A549 (cell line): Measurements from ENCODE around the gene RAB42. TPM values are rescaled to one million over a fixed set of nuclear protein-coding genes. Genes with fewer than 3 reads are reported as not detected.

Experiments
- ATAC-seq, 2 experiments: fragments of 200-7000 bp in 1 of 2; fragments of >200 bp in 1 of 2; cut with Nextera tagmentation in 1 of 2; cut with Tn5 transposase in 1 of 2; 3 replicates each; pipeline versions ENCODE4 v1.8.0 to v1.9.1; 2018 to 2020; ENCODE audit warnings: mild to moderate bottlenecking in 1 of 2, moderate library complexity in 1 of 2
- CTCF ChIA-PET: fragments of 300-600 bp; sonication (Branson Sonifier 250); formaldehyde crosslinking; extraction: SDS; loops from one replicate; lab custom pipeline; 2021; ENCODE audit warnings: antibody characterized with exemption, inconsistent platforms; lab: Yijun Ruan, JAX
- POLR2A ChIA-PET: fragments of 350-600 bp; formaldehyde crosslinking; extraction: SDS; loops from one replicate; lab custom pipeline; 2021; ENCODE audit warnings: antibody characterized with exemption, inconsistent platforms; lab: Yijun Ruan, JAX
- DNase-seq, 2 experiments: peaks; one replicate each; pipeline versions ENCODE4 v3.0.0 to v3.0.0-alpha.2; 2011 to 2016; ENCODE audit warnings: low read depth in 1 of 2, low spot score in 1 of 2
- FAIRE-seq: peaks from 2 replicates; lab custom pipeline; 2011; peaks lifted over from hg19 to GRCh38; lab: Jason Lieb, UNC
- H3K27ac ChIP-seq, 2 experiments: fragments of >200 bp; sonication (Bioruptor Twin); formaldehyde crosslinking; 3 replicates each; pipeline ENCODE4 v1.5.1; 2016 to 2017
- H3K4me1 ChIP-seq: fragments of >200 bp; sonication (Bioruptor Twin); formaldehyde crosslinking; 3 replicates; pipeline ENCODE4 v1.6.1; 2016
- H3K4me2 ChIP-seq: fragments of >200 bp; sonication (Bioruptor Twin); formaldehyde crosslinking; 3 replicates; pipeline ENCODE4 v1.6.1; 2016
- H3K4me3 ChIP-seq: fragments of >200 bp; sonication (Bioruptor Twin); formaldehyde crosslinking; 3 replicates; pipeline ENCODE4 v1.5.1; 2016
- H3K9me3 ChIP-seq: fragments of >200 bp; sonication (Bioruptor Twin); formaldehyde crosslinking; 3 replicates; pipeline ENCODE4 v1.6.1; 2016
- BHLHE40 ChIP-seq: IDR thresholded peaks from 2 replicates; pipeline ENCODE4 v1.6.1; 2012; ENCODE audit warnings: low read depth, low read length, inconsistent platforms
- CBX2 ChIP-seq: fragments of 200-600 bp; sonication (generic); IDR thresholded peaks from 2 replicates; pipeline ENCODE4 v1.6.1; 2016; ENCODE audit warnings: low read depth, mild to moderate bottlenecking, borderline replicate concordance
- CBX8 ChIP-seq: fragments of 200-600 bp; sonication (generic); IDR thresholded peaks from 2 replicates; pipeline ENCODE4 v1.6.1; 2016
- CHD2 ChIP-seq: fragments of 150-350 bp; IDR thresholded peaks from 2 replicates; pipeline ENCODE4 v1.6.1; 2014; ENCODE audit warnings: low read length; ENCODE audit not compliant: partially characterized antibody
- CHD4 ChIP-seq: fragments of 200-600 bp; sonication (generic); IDR thresholded peaks from 2 replicates; pipeline ENCODE4 v1.6.1; 2016; ENCODE audit warnings: antibody characterized with exemption, mild to moderate bottlenecking, borderline replicate concordance
- ESRRA ChIP-seq: fragments of 150-350 bp; IDR thresholded peaks from 2 replicates; pipeline ENCODE4 v1.6.1; 2014; ENCODE audit warnings: mild to moderate bottlenecking, low read length, borderline replicate concordance
- FOSB ChIP-seq: fragments of 250-450 bp; sonication (Bioruptor Pico); IDR thresholded peaks from 2 replicates; pipeline ENCODE4 v1.5.0; 2020; ENCODE audit warnings: mild to moderate bottlenecking, moderate library complexity
- FOXS1 ChIP-seq: fragments of 250-450 bp; sonication (Bioruptor Pico); IDR thresholded peaks from 2 replicates; pipeline ENCODE4 v1.5.0; 2020; ENCODE audit warnings: mild to moderate bottlenecking, moderate library complexity
- GATA3 ChIP-seq: IDR thresholded peaks from 2 replicates; pipeline ENCODE4 v1.6.1; 2012; ENCODE audit warnings: borderline replicate concordance
- HDAC2 ChIP-seq: fragments of 200-600 bp; sonication (generic); IDR thresholded peaks from 2 replicates; pipeline ENCODE4 v1.6.1; 2016
- KDM5A ChIP-seq: fragments of 200-600 bp; sonication (generic); IDR thresholded peaks from 2 replicates; pipeline ENCODE4 v1.6.1; 2016; ENCODE audit warnings: antibody characterized with exemption, mild to moderate bottlenecking
- MAFK ChIP-seq: fragments of 450-650 bp; IDR thresholded peaks from 2 replicates; pipeline ENCODE4 v1.6.1; 2014; ENCODE audit not compliant: partially characterized antibody
- MYC ChIP-seq: IDR thresholded peaks from 2 replicates; pipeline ENCODE4 v1.6.1; 2012; ENCODE audit warnings: mild to moderate bottlenecking, inconsistent platforms, low read length, improper control_type of control experiment, borderline replicate concordance
- NFE2L2 ChIP-seq: fragments of 150-350 bp; conservative IDR thresholded peaks from 2 replicates; pipeline ENCODE4 v1.6.1; 2014; ENCODE audit warnings: low read length
- NR3C1 ChIP-seq: fragments of >200 bp; sonication (Bioruptor Twin); formaldehyde crosslinking; IDR thresholded peaks from 3 replicates; pipeline ENCODE4 v1.6.1; 2017
- PHF8 ChIP-seq: fragments of 200-600 bp; sonication (generic); IDR thresholded peaks from 2 replicates; pipeline ENCODE4 v1.6.1; 2016; ENCODE audit warnings: low read depth, mild to moderate bottlenecking, antibody characterized with exemption, moderate library complexity, borderline replicate concordance
- POLR2AphosphoS2 ChIP-seq: conservative IDR thresholded peaks from 2 replicates; pipeline ENCODE4 v1.6.1; 2012; ENCODE audit warnings: low read length, improper control_type of control experiment, inconsistent platforms
- RFX5 ChIP-seq: fragments of 450-650 bp; IDR thresholded peaks from 2 replicates; pipeline ENCODE4 v1.7.1; 2014; ENCODE audit warnings: antibody characterized with exemption, mild to moderate bottlenecking, moderate library complexity
- SMC3 ChIP-seq: fragments of >200 bp; sonication (Bioruptor Twin); formaldehyde crosslinking; IDR thresholded peaks from 3 replicates; pipeline ENCODE4 v1.6.1; 2018; ENCODE audit warnings: inconsistent platforms
- TFCP2L1 ChIP-seq: fragments of 250-450 bp; sonication (Bioruptor Pico); IDR thresholded peaks from 2 replicates; pipeline ENCODE4 v1.5.0; 2021; ENCODE audit warnings: mild to moderate bottlenecking
- TP53 ChIP-seq: fragments of 250-450 bp; sonication (Bioruptor Pico); IDR thresholded peaks from 2 replicates; pipeline ENCODE4 v1.5.0; 2021; ENCODE audit warnings: mild to moderate bottlenecking, moderate library complexity
- USF2 ChIP-seq: fragments of 450-650 bp; IDR thresholded peaks from 2 replicates; pipeline ENCODE4 v1.6.1; 2014; ENCODE audit warnings: antibody characterized with exemption
- ZC3H11A ChIP-seq: fragments of 450-650 bp; IDR thresholded peaks from 2 replicates; pipeline ENCODE4 v1.6.1; 2014; ENCODE audit warnings: antibody characterized with exemption, mild to moderate bottlenecking
- ZFP36 ChIP-seq: fragments of 450-650 bp; IDR thresholded peaks from 2 replicates; pipeline ENCODE4 v1.6.1; 2014; ENCODE audit warnings: borderline replicate concordance; ENCODE audit not compliant: partially characterized antibody
- ZNF302 ChIP-seq: fragments of 250-450 bp; sonication (Bioruptor Pico); IDR thresholded peaks from 2 replicates; pipeline ENCODE4 v1.9.0; 2021; ENCODE audit warnings: inconsistent platforms, mild to moderate bottlenecking, moderate library complexity
- WGBS: methylation state at CpG from one replicate; pipeline ENCODE4 v1.1.6; 2017; ENCODE audit errors: missing lambda C conversion rate; 5-methylcytosine and 5-hydroxymethylcytosine counted together
- polyA plus RNA-seq, 4 experiments: library from polyadenylated mRNA; depleted of rRNA in 3 of 4; stranded (reverse); fragments of >200 nt; fragmentation: RNase III in 1 of 4; extraction: RNeasy Plus Mini Kit Qiagen cat#74134 plus additional on column Dnase treatment in 1 of 4; gene quantifications; 2 replicates in 3 of 4; 3 replicates in 1 of 4; pipeline ENCODE4 v1.2.3, GENCODE V29; 2011 to 2017
- TF ChIP-seq, protein P1 (sequence below): fragments of >200 bp; sonication (Bioruptor Twin); formaldehyde crosslinking; IDR thresholded peaks from 3 replicates; pipeline ENCODE4 v1.6.1; 2016
- TF ChIP-seq, protein P2 (sequence below): fragments of 200-600 bp; sonication (generic); IDR thresholded peaks from 2 replicates; pipeline ENCODE4 v1.6.1; 2016; ENCODE audit warnings: antibody characterized with exemption, mild to moderate bottlenecking, moderate library complexity
- TF ChIP-seq, protein P3 (sequence below): IDR thresholded peaks from 2 replicates; pipeline ENCODE4 v1.6.1; 2012; ENCODE audit warnings: low read depth, borderline replicate concordance

RAB42 gene
- polyA plus RNA-seq, 2 of the 4 experiments (the other 2 are of a cell fraction), result 0.81 to 2.3 TPM

DNA sequence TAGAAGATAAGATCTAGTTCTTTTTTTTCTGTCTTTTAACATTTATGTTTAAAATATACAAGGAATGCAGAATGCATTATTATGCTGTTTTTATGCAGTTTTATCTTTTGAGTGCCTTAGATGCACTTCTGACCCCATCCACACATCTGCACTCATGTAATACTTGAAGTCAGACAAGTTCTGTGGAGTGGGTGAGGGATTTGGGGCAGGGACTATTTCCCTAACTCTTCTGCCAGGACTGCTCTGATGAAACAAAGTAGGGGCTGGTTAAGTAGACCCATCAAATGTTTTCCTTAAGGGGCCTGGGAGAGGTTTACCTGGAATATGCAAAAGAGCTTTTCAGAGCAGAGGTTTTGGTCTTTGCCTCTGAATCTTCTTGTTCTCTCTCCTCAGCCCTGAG, 27.8 kb upstream of the RAB42 start:
- Histone ChIP-seq H3K27ac (no peak overlapping the region), H3K4me3 (no peak overlapping the region), H3K9me3 (no peaks in the 10 kb centered on the region), H3K4me1 (no peaks in the 10 kb centered on the region), H3K4me2 (no peak overlapping the region)
- ChIA-PET POLR2A (interaction anchor here (0.8 kb wide), 1 partner anchor 11 kb away, joined by 3 read pairs; the partner anchor contains the start of gene TRNAU1AP), CTCF (interaction anchor here (0.6 to 2.3 kb wide), 3 partner anchors 9 to 206 kb away, joined by 3 to 7 read pairs (median 3); no protein-coding TSS in a partner anchor)
- no peak for DNase-seq
- FAIRE-seq, result no peak
- ATAC-seq, result no peak
- TF ChIP-seq MYC (no peak), CBX2 (no peak), ZFP36 (no peak), CHD2 (no peak), FOSB (CRISPR knock-in tag) (no peak), POLR2AphosphoS2 (no peak), SMC3 (no peak), ZNF302 (CRISPR knock-in tag) (no peak), NFE2L2 (no peak), CBX8 (no peak), TFCP2L1 (CRISPR knock-in tag) (no peak)
- TF ChIP-seq, all 56 proteins: peak for 0

GRCh38 chr1:28565040-28565439, 27.0 kb upstream of the RAB42 start:
- CTCF ChIA-PET, result interaction anchor here (0.6 to 2.3 kb wide), 3 partner anchors 10 to 207 kb away, joined by 3 to 7 read pairs (median 3); no protein-coding TSS in a partner anchor

GRCh38 chr1:28565726-28566125, 26.3 kb upstream of the RAB42 start:
- H3K4me1 ChIP-seq, result no peaks in the 10 kb centered on the region
- no peak for DNase-seq
- 94% methylated on average over 6 of the region's 6 CpGs for WGBS
- TF ChIP-seq PHF8 (no peak), ESRRA (no peak), HDAC2 (no peak), USF2 (no peak), GATA3 (no peak), KDM5A (no peak)
- TF ChIP-seq, protein P1, sequence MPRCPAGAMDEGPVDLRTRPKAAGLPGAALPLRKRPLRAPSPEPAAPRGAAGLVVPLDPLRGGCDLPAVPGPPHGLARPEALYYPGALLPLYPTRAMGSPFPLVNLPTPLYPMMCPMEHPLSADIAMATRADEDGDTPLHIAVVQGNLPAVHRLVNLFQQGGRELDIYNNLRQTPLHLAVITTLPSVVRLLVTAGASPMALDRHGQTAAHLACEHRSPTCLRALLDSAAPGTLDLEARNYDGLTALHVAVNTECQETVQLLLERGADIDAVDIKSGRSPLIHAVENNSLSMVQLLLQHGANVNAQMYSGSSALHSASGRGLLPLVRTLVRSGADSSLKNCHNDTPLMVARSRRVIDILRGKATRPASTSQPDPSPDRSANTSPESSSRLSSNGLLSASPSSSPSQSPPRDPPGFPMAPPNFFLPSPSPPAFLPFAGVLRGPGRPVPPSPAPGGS, result no peak
- TF ChIP-seq, all 56 proteins: peak for 0
- Histone ChIP-seq H3K27ac (no peak overlapping the region), H3K4me2 (no peak overlapping the region), H3K4me3 (no peak overlapping the region), H3K9me3 (no peaks in the 10 kb centered on the region)
- FAIRE-seq (no peak), ATAC-seq (no peak)
- CTCF ChIA-PET, result interaction anchor here (1.3 to 1.5 kb wide), 2 partner anchors 36 to 207 kb away, joined by 3 to 4 read pairs; no protein-coding TSS in a partner anchor
- POLR2A ChIA-PET, result no interaction called here

More at GRCh38 chr1:28565040-28565439, 27.0 kb upstream of the RAB42 start:
- no peaks in the 10 kb centered on the region for H3K4me1 ChIP-seq
- FAIRE-seq, result no peak
- no peaks in the 10 kb centered on the region for H3K9me3 ChIP-seq
- H3K4me3 ChIP-seq, result no peak overlapping the region
- WGBS, result 95% methylated on average over 7 of the region's 7 CpGs
- no peak for DNase-seq
- no peak for ATAC-seq
- TF ChIP-seq MAFK (no peak), MYC (no peak), RFX5 (no peak), FOXS1 (CRISPR knock-in tag) (no peak), BHLHE40 (no peak), NR3C1 (no peak), POLR2AphosphoS2 (no peak), TP53 (CRISPR knock-in tag) (no peak), ESRRA (no peak), ZFP36 (no peak), ZC3H11A (no peak), CHD4 (no peak)
- TF ChIP-seq, protein P2, sequence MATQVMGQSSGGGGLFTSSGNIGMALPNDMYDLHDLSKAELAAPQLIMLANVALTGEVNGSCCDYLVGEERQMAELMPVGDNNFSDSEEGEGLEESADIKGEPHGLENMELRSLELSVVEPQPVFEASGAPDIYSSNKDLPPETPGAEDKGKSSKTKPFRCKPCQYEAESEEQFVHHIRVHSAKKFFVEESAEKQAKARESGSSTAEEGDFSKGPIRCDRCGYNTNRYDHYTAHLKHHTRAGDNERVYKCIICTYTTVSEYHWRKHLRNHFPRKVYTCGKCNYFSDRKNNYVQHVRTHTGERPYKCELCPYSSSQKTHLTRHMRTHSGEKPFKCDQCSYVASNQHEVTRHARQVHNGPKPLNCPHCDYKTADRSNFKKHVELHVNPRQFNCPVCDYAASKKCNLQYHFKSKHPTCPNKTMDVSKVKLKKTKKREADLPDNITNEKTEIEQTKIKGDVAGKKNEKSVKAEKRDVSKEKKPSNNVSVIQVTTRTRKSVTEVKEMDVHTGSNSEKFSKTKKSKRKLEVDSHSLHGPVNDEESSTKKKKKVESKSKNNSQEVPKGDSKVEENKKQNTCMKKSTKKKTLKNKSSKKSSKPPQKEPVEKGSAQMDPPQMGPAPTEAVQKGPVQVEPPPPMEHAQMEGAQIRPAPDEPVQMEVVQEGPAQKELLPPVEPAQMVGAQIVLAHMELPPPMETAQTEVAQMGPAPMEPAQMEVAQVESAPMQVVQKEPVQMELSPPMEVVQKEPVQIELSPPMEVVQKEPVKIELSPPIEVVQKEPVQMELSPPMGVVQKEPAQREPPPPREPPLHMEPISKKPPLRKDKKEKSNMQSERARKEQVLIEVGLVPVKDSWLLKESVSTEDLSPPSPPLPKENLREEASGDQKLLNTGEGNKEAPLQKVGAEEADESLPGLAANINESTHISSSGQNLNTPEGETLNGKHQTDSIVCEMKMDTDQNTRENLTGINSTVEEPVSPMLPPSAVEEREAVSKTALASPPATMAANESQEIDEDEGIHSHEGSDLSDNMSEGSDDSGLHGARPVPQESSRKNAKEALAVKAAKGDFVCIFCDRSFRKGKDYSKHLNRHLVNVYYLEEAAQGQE, result no peak
- TF ChIP-seq, protein P3, sequence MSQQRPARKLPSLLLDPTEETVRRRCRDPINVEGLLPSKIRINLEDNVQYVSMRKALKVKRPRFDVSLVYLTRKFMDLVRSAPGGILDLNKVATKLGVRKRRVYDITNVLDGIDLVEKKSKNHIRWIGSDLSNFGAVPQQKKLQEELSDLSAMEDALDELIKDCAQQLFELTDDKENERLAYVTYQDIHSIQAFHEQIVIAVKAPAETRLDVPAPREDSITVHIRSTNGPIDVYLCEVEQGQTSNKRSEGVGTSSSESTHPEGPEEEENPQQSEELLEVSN, result no peak
- no peak overlapping the region for H3K27ac ChIP-seq
- POLR2A ChIA-PET, result no interaction called here
- H3K4me2 ChIP-seq, result no peak overlapping the region
